A673 (cell line): ENCODE measurements around the gene COQ7. TPM values are rescaled to one million over a fixed set of nuclear protein-coding genes. Genes with fewer than 3 reads are reported as not detected.

Experiments used
- BruUV-seq: library from RNA; stranded (reverse); fragments of 400-500 nt; replicated peaks from 2 replicates; lab custom pipeline; 2021; lab: Mats Ljungman, UMichigan
- CTCF ChIA-PET: fragments of 300-600 bp; sonication (Branson Sonifier 250); formaldehyde crosslinking; loops from one replicate; lab custom pipeline; 2022; ENCODE audit warnings: antibody characterized with exemption; lab: Charles Lee
- POLR2A ChIA-PET: fragments of 300-600 bp; sonication (Branson Sonifier 250); formaldehyde crosslinking; loops from one replicate; lab custom pipeline; 2022; ENCODE audit warnings: antibody characterized with exemption; ENCODE audit not compliant: low non-redundant PET; lab: Charles Lee
- DNase-seq: peaks from one replicate; pipeline ENCODE4 v3.0.0-alpha.2; 2015; ENCODE audit warnings: low spot score
- H3K27ac ChIP-seq: fragments of 200-600 bp; sonication (generic); 2 replicates; pipeline ENCODE4 v1.5.1; 2016; ENCODE audit warnings: mixed run types, low read depth, mild to moderate bottlenecking, mixed read lengths, antibody characterized with exemption, low read length; ENCODE audit not compliant: poor library complexity, severe bottlenecking
- H3K27me3 ChIP-seq: fragments of 200-600 bp; sonication (generic); replicated peaks from 2 replicates; pipeline ENCODE4 v1.6.1; 2017; ENCODE audit warnings: mixed run types, low read depth, mild to moderate bottlenecking, mixed read lengths, antibody characterized with exemption, low read length; ENCODE audit not compliant: insufficient read depth, poor library complexity
- H3K36me3 ChIP-seq: fragments of 200-600 bp; sonication (generic); 2 replicates; pipeline ENCODE4 v1.6.1; 2016; ENCODE audit warnings: mixed run types, mild to moderate bottlenecking, mixed read lengths, antibody characterized with exemption, low read length; ENCODE audit not compliant: insufficient read depth, poor library complexity, severe bottlenecking
- H3K4me1 ChIP-seq: fragments of 200-600 bp; sonication (generic); 2 replicates; pipeline ENCODE4 v1.6.1; 2017; ENCODE audit warnings: mixed run types, mild to moderate bottlenecking, mixed read lengths, antibody characterized with exemption, low read length; ENCODE audit not compliant: insufficient read depth, poor library complexity, severe bottlenecking
- H3K4me3 ChIP-seq: fragments of 200-600 bp; sonication (generic); 2 replicates; pipeline ENCODE4 v1.5.1; 2016; ENCODE audit warnings: low read depth, mixed run types, mild to moderate bottlenecking, mixed read lengths, low read length; ENCODE audit not compliant: poor library complexity, severe bottlenecking
- H3K9me3 ChIP-seq: fragments of 200-600 bp; sonication (generic); 2 replicates; pipeline ENCODE4 v1.6.1; 2016; ENCODE audit warnings: mixed run types, low read depth, mild to moderate bottlenecking, mixed read lengths, antibody characterized with exemption, low read length; ENCODE audit not compliant: poor library complexity, severe bottlenecking
- EZH2 ChIP-seq: fragments of 200-600 bp; sonication (generic); IDR thresholded peaks from 2 replicates; pipeline ENCODE4 v1.6.1; 2017; ENCODE audit warnings: borderline replicate concordance, low read depth, mild to moderate bottlenecking, mixed read lengths, antibody characterized with exemption, low read length; ENCODE audit not compliant: poor library complexity, severe bottlenecking
- intact Hi-C: fragments of 100-400 bp; cut with micrococcal nuclease; formaldehyde crosslinking; loops from one replicate; pipeline ENCODE4 v1.10.0; 2022; ENCODE audit not compliant: unreplicated experiment
- total RNA-seq: library from RNA; stranded (reverse); gene quantifications from 2 replicates; pipeline ENCODE4 v1.2.3, GENCODE V29; 2021
- TF ChIP-seq, protein P1 (sequence below): fragments of 300-800, 200-600 bp; sonication (generic); conservative IDR thresholded peaks from 2 replicates; pipeline ENCODE4 v1.5.1; 2017; ENCODE audit warnings: low read depth, mild to moderate bottlenecking, antibody characterized with exemption, low read length, moderate library complexity, mixed read lengths

Gene COQ7
- total RNA-seq, 1 experiment from 2014 or later = 24.3 TPM

DNA sequence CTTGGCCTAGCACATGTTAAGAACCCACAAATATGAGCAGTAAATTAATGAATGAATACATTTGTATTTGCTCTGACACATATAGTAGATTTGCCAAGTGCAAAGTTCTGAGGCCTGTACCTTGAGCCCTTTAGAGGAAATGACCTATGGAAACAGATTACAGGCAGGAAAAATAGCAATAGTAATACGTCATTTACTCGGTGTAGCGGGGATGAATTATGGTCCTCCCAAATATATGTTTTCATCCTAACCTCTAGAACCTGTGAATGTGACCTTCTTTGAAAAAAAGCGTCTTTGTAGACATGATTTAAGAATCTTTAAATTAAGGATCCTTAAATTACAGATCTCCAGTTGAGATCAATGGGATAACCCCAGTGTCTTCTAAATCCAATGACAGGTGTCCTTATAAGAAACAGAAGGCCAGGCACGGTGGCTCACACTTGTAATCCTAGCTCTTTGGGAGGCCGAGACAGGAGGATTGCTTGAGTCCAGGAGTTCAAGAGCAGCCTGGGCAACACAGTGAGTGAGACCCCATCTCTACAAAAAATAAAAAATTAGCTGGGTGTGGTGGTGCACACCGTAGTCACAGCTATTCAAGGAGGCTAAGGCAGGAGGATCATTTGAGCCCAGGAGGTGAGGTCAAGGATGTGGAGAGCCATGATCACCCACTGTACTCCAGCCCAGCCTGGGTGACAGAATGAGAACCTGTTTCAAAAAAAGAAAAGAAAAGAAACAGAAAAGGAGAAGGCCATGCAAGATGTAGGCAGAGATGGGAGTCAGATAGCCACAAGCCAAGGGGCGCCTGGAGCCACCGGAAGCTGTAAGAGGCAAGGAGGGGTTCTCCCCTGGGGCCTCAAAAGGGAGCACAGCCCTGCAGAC lies 41.2 kb downstream of the COQ7 start:
- H3K9me3 ChIP-seq = no peaks in the 10 kb centered on the region
- ChIA-PET POLR2A (interaction anchor here (0.6 kb wide), 1 partner anchor 382 kb away, joined by 3 read pairs; no protein-coding TSS in a partner anchor), CTCF (no interaction called here)
- no peak for DNase-seq
- no TSS peak for BruUV-seq
- peaks cover 7% of the 10 kb centered on the region for H3K4me1 ChIP-seq
- no peaks in the 10 kb centered on the region for H3K27me3 ChIP-seq
- H3K4me3 ChIP-seq = no peak overlapping the region
- no peaks in the 10 kb centered on the region for H3K36me3 ChIP-seq
- no peak overlapping the region for H3K27ac ChIP-seq
- intact Hi-C loops = no loop called here
- no peak for TF ChIP-seq EZH2

DNA sequence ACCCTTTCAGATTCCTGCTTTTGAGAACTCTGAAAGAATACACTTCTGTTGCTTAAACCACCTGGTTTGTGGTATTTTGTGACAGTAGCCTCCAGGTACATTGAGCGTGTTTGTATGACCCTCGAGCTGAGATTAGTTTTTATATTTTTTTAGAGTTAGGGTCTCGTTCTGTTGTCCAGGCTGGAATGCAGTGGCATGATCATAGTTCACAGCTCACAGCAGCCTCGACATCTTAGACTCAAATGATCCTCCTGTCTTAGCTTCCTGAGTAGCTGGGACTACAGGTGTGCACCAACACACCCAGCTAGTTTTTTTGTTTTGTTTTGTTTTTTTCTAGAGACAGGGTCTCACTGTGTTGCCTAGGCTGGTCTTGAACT lies 41.9 kb downstream of the COQ7 start:
- Histone ChIP-seq H3K27ac (no peak overlapping the region), H3K4me1 (peaks cover 8% of the 10 kb centered on the region), H3K36me3 (no peaks in the 10 kb centered on the region), H3K27me3 (no peaks in the 10 kb centered on the region), H3K4me3 (no peak overlapping the region), H3K9me3 (no peaks in the 10 kb centered on the region)
- CTCF ChIA-PET = no interaction called here
- POLR2A ChIA-PET = interaction anchor here (0.6 kb wide), 1 partner anchor 381 kb away, joined by 3 read pairs; no protein-coding TSS in a partner anchor
- TF ChIP-seq EZH2 = no peak
- TF ChIP-seq, protein P1, sequence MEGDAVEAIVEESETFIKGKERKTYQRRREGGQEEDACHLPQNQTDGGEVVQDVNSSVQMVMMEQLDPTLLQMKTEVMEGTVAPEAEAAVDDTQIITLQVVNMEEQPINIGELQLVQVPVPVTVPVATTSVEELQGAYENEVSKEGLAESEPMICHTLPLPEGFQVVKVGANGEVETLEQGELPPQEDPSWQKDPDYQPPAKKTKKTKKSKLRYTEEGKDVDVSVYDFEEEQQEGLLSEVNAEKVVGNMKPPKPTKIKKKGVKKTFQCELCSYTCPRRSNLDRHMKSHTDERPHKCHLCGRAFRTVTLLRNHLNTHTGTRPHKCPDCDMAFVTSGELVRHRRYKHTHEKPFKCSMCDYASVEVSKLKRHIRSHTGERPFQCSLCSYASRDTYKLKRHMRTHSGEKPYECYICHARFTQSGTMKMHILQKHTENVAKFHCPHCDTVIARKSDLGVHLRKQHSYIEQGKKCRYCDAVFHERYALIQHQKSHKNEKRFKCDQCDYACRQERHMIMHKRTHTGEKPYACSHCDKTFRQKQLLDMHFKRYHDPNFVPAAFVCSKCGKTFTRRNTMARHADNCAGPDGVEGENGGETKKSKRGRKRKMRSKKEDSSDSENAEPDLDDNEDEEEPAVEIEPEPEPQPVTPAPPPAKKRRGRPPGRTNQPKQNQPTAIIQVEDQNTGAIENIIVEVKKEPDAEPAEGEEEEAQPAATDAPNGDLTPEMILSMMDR = no peak
- no peak for DNase-seq
- intact Hi-C loops = no loop called here
- no TSS peak for BruUV-seq

DNA sequence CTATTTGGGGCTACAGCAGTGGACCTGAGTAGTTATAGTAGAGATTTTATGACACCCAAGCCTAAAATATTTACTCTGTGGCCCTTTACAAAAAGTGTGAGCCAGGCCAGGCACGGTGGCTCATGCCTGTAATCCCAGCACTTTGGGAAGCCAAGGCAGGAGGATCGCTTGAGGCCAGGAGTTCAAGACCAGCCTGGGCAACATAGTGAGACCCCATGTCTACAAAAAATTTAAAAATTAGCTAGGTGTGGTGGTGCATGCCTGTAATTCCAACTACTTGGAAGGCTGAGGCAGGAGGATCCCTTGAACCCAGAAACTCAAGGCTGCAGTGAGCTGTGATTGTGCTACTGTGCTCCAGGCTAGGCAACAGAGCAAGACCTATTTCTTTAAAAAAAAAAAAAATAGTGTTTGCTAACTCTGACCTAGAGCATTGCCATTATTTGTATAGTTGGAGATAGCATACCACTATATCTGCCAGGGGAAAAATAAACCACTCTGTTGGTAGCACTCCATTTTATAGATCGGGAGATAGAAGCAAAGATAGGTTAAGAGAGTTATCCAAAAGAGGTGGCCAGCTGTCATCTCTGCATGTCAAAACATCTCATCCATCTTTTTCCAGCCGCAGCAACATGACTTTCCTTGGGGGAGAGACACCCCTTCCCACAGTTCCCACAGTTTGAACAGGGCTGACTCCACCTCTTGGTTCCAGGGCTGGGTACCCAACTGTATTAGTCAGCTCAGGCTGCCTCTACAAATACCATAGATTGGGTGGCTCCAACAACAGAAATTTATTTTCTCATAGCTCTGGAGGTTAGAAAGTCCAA lies 43.3 kb downstream of the COQ7 start:
- H3K27ac ChIP-seq = no peak overlapping the region
- BruUV-seq = no TSS peak
- peaks cover 8% of the 10 kb centered on the region for H3K4me1 ChIP-seq
- POLR2A ChIA-PET = interaction anchor here (0.6 kb wide), 1 partner anchor 28 kb away, joined by 16 read pairs; no protein-coding TSS in a partner anchor
- no peak overlapping the region for H3K4me3 ChIP-seq
- H3K27me3 ChIP-seq = no peaks in the 10 kb centered on the region
- H3K9me3 ChIP-seq = no peaks in the 10 kb centered on the region
- DNase-seq = no peak
- no peak for TF ChIP-seq EZH2
- TF ChIP-seq, protein P1 = no peak
- CTCF ChIA-PET = no interaction called here
- H3K36me3 ChIP-seq = no peaks in the 10 kb centered on the region
- intact Hi-C loops = no loop called here
